ENCODE results near the gene SLC26A11. TPM values are rescaled to one million over a fixed set of nuclear protein-coding genes. Genes with fewer than 3 reads are reported as not detected.

Gene SLC26A11
- total and polyA plus RNA-seq, 7 donors: 2.2 to 5.1 (median 3.2) TPM

GRCh38 chr17:80277751-80278671 lies 57.8 kb downstream of the SLC26A11 start:
- Histone ChIP-seq H3K27ac (peak overlapping the region; percentile 54), H3K4me3 (no peak overlapping the region), H3K4me1 (peaks cover 23% of the 10 kb centered on the region), H3K27me3 (ENCODE audit: insufficient read depth in 3 of 3, low read length in 2 of 3) (no peaks in the 10 kb centered on the region), H3K9me3 (no peaks in the 10 kb centered on the region), H3K36me3 (ENCODE audit: insufficient read depth in 1 of 2, low read depth in 1 of 2) (peaks cover 0 to 27% of the 10 kb centered on the region in 2 donors)
- ATAC-seq (peak; percentile 51 to 77 (median 66)), DNase-seq (peak in 1 of 2 donors; percentile 72)
- WGBS, 3 donors: 44 to 67% (median 46%) methylated on average over 30 to 34 of the region's 34 CpGs
- intact Hi-C loops (cut with DNase I): no loop called here
- no peak for TF ChIP-seq CTCF (IDR thresholded peaks at IDR 0.05)

GRCh38 chr17:80279895-80280294 lies 59.7 kb downstream of the SLC26A11 start:
- DNase-seq: peak; percentile 73 to 86
- Histone ChIP-seq H3K27me3 (ENCODE audit: insufficient read depth in 3 of 3, low read length in 2 of 3) (no peaks in the 10 kb centered on the region), H3K4me3 (no peak overlapping the region), H3K4me1 (peaks cover 23% of the 10 kb centered on the region), H3K9me3 (no peaks in the 10 kb centered on the region), H3K36me3 (ENCODE audit: insufficient read depth in 1 of 2, low read depth in 1 of 2) (peaks cover 0 to 21% of the 10 kb centered on the region in 2 donors), H3K27ac (no peak overlapping the region)
- peak in 2 of 4 donors; percentile 44 to 71 for ATAC-seq
- intact Hi-C loops (cut with DNase I): no loop called here
- WGBS, 3 donors: 57 to 65% (median 64%) methylated on average over 14 of the region's 14 CpGs
- no peak for TF ChIP-seq CTCF (IDR thresholded peaks at IDR 0.05)

- intact Hi-C loops (cut with DNase I): no loop called here
- Histone ChIP-seq H3K36me3 (ENCODE audit: insufficient read depth in 1 of 2, low read depth in 1 of 2) (peaks cover 0 to 24% of the 10 kb centered on the region in 2 donors), H3K27ac (no peak overlapping the region), H3K4me3 (no peak overlapping the region), H3K27me3 (ENCODE audit: insufficient read depth in 3 of 3, low read length in 2 of 3) (no peaks in the 10 kb centered on the region), H3K9me3 (no peaks in the 10 kb centered on the region), H3K4me1 (peaks cover 23% of the 10 kb centered on the region)
- DNase-seq (peak in 1 of 2 donors; percentile 32), ATAC-seq (no peak)
- no peak for TF ChIP-seq CTCF (IDR thresholded peaks at IDR 0.05)
- 94 to 97% (median 96%) methylated on average over 10 of the region's 10 CpGs for WGBS, 3 donors
These were observed 61.3 kb downstream of the SLC26A11 start for GRCh38 chr17:80281516-80281915.

GRCh38 chr17:80283116-80283852 lies 63.1 kb downstream of the SLC26A11 start:
- TF ChIP-seq CTCF (IDR thresholded peaks at IDR 0.05): no peak
- intact Hi-C loops (cut with DNase I): no loop called here
- H3K4me1 ChIP-seq: peaks cover 15% of the 10 kb centered on the region

More at GRCh38 chr17:80283116-80283852, 63.1 kb downstream of the SLC26A11 start:
- no peak overlapping the region for H3K27ac ChIP-seq
- DNase-seq: peak in 1 of 2 donors; percentile 35
- no peak overlapping the region for H3K4me3 ChIP-seq
- no peaks in the 10 kb centered on the region for H3K27me3 ChIP-seq (ENCODE audit: insufficient read depth in 3 of 3, low read length in 2 of 3)
- H3K36me3 ChIP-seq (ENCODE audit: insufficient read depth in 1 of 2, low read depth in 1 of 2): peaks cover 0 to 34% of the 10 kb centered on the region in 2 donors
- no peaks in the 10 kb centered on the region for H3K9me3 ChIP-seq
- 62 to 70% (median 69%) methylated on average over 18 to 19 of the region's 19 CpGs for WGBS, 3 donors
- ATAC-seq: no peak
